Right lobe of liver (tissue), 4 donors: ENCODE data around the gene PZP.

Source experiments
- POLR2A ChIP-seq: fragments of 450-650 bp; IDR thresholded peaks from one replicate; pipeline ENCODE4 v1.6.1; 2017; ENCODE audit warnings: antibody characterized with exemption, mild to moderate bottlenecking
- TF ChIP-seq, protein P1 (sequence below), 4 donors: fragments of 200-600 bp in 3 of 4; fragments of 450-650 bp in 1 of 4; IDR thresholded peaks; one replicate each; pipeline versions ENCODE4 v1.5.1 to v1.8.0; 2016 to 2022; ENCODE audit warnings: antibody characterized with exemption in 4 of 4, mild to moderate bottlenecking in 2 of 4
- donor health status: DM: no; HTN: no; CAD: no.
- donor health status: DM: no; HTN: no; CAD: no.
- donor health status: DM: no; HTN: yes; CAD: no.

DNA sequence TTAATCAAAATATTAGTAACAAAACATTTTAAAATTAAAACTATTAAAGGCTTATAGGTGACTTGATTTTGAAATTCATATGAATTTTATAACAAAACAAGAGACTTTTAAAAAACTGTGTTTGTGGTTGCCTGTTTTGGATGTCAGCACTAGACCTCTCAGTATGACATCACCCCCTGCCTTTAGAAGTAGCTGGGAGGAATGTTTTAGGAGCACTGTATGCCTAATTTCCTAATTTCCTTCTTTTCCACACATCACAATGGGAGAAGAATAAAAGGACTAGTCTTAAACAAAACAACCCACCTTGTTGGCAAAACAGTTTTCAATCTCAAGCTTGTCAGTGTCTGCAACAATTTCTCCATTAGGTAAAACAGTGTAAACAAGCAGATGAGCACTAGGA lies 48.1 kb upstream of the PZP start:
- TF ChIP-seq, protein P1, sequence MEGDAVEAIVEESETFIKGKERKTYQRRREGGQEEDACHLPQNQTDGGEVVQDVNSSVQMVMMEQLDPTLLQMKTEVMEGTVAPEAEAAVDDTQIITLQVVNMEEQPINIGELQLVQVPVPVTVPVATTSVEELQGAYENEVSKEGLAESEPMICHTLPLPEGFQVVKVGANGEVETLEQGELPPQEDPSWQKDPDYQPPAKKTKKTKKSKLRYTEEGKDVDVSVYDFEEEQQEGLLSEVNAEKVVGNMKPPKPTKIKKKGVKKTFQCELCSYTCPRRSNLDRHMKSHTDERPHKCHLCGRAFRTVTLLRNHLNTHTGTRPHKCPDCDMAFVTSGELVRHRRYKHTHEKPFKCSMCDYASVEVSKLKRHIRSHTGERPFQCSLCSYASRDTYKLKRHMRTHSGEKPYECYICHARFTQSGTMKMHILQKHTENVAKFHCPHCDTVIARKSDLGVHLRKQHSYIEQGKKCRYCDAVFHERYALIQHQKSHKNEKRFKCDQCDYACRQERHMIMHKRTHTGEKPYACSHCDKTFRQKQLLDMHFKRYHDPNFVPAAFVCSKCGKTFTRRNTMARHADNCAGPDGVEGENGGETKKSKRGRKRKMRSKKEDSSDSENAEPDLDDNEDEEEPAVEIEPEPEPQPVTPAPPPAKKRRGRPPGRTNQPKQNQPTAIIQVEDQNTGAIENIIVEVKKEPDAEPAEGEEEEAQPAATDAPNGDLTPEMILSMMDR (IDR thresholded peaks at IDR 0.05), result no peak
- no peak for TF ChIP-seq POLR2A
